ENCODE results near the gene RNF214. TPM values are rescaled to one million over a fixed set of nuclear protein-coding genes. Genes with fewer than 3 reads are reported as not detected.

RNF214 gene
- polyA plus RNA-seq, 1 donor from 2014 or later = 7.6 TPM

- Histone ChIP-seq H3K4me3 (ENCODE audit: low read length) (no peak overlapping the region), H3K36me3 (ENCODE audit: insufficient read depth, low read length) (peaks cover 3% of the 10 kb centered on the region), H3K27me3 (ENCODE audit: insufficient read depth, low read depth, low read length) (no peaks in the 10 kb centered on the region), H3F3A (ENCODE audit: insufficient read depth, low read length, poor library complexity, severe bottlenecking) (no peaks in the 10 kb centered on the region), H4K20me1 (ENCODE audit: insufficient read depth) (no peaks in the 10 kb centered on the region), H3K79me2 (replicated peaks; ENCODE audit: insufficient read depth, low read length) (no peaks in the 10 kb centered on the region), H3K4me2 (ENCODE audit: low read length) (no peak overlapping the region), H3K9ac (ENCODE audit: low read length) (no peak overlapping the region), H3K9me3 (ENCODE audit: low read length) (no peaks in the 10 kb centered on the region), H3K27ac (ENCODE audit: low read length) (no peak overlapping the region), H3K9me2 (ENCODE audit: insufficient read depth, low read length) (no peaks in the 10 kb centered on the region), H2AFZ (ENCODE audit: low read depth, low read length) (no peak overlapping the region)
- TF ChIP-seq EZH2 (IDR thresholded peaks at IDR 0.05; ENCODE audit: borderline replicate concordance, insufficient read depth, low read length, poor library complexity, severe bottlenecking) (no peak), MXI1 (conservative IDR thresholded peaks at IDR 0.05; ENCODE audit: poor library complexity, severe bottlenecking) (no peak)
- TF ChIP-seq, protein P1, sequence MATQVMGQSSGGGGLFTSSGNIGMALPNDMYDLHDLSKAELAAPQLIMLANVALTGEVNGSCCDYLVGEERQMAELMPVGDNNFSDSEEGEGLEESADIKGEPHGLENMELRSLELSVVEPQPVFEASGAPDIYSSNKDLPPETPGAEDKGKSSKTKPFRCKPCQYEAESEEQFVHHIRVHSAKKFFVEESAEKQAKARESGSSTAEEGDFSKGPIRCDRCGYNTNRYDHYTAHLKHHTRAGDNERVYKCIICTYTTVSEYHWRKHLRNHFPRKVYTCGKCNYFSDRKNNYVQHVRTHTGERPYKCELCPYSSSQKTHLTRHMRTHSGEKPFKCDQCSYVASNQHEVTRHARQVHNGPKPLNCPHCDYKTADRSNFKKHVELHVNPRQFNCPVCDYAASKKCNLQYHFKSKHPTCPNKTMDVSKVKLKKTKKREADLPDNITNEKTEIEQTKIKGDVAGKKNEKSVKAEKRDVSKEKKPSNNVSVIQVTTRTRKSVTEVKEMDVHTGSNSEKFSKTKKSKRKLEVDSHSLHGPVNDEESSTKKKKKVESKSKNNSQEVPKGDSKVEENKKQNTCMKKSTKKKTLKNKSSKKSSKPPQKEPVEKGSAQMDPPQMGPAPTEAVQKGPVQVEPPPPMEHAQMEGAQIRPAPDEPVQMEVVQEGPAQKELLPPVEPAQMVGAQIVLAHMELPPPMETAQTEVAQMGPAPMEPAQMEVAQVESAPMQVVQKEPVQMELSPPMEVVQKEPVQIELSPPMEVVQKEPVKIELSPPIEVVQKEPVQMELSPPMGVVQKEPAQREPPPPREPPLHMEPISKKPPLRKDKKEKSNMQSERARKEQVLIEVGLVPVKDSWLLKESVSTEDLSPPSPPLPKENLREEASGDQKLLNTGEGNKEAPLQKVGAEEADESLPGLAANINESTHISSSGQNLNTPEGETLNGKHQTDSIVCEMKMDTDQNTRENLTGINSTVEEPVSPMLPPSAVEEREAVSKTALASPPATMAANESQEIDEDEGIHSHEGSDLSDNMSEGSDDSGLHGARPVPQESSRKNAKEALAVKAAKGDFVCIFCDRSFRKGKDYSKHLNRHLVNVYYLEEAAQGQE (IDR thresholded peaks at IDR 0.05; ENCODE audit: borderline replicate concordance) = no peak
These were observed 54.1 kb downstream of the RNF214 start for GRCh38 chr11:117286588-117286987.

DNA sequence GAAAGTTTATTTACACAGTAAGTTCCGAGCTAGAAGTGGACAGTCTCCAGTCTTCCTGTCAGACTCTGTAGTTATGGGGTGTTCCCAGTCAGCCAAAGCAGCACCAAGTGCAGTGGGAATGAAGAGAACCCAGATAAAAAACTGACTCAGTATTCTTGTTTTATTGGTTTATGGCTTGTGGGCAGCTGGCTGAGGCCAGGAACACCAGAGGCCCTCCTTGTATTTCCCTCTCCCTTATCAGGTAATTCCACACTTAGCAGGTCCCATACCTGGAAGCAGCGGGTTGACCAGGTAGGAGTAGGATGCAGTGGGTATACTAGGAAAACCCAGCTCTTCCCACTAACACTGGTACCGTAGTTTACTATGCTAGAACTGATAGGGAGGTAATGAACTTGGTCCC lies 55.2 kb downstream of the RNF214 start:
- no peaks in the 10 kb centered on the region for H3K9me2 ChIP-seq (ENCODE audit: insufficient read depth, low read length)
- no peaks in the 10 kb centered on the region for H3K27me3 ChIP-seq (ENCODE audit: insufficient read depth, low read depth, low read length)
- no peaks in the 10 kb centered on the region for H3K79me2 ChIP-seq (replicated peaks; ENCODE audit: insufficient read depth, low read length)
- H3K36me3 ChIP-seq (ENCODE audit: insufficient read depth, low read length) = peaks cover 3% of the 10 kb centered on the region
- TF ChIP-seq MXI1 (conservative IDR thresholded peaks at IDR 0.05; ENCODE audit: poor library complexity, severe bottlenecking) (no peak), RAD21 (conservative IDR thresholded peaks at IDR 0.05) (no peak), POLR2AphosphoS5 (IDR thresholded peaks at IDR 0.05) (no peak), SMC3 (conservative IDR thresholded peaks at IDR 0.05; ENCODE audit: poor library complexity) (no peak), EZH2 (IDR thresholded peaks at IDR 0.05; ENCODE audit: borderline replicate concordance, insufficient read depth, low read length, poor library complexity, severe bottlenecking) (no peak), EP300 (conservative IDR thresholded peaks at IDR 0.05; ENCODE audit: poor library complexity, severe bottlenecking) (no peak), TAF1 (IDR thresholded peaks at IDR 0.05; ENCODE audit: low read depth) (no peak)
- TF ChIP-seq, protein P1 (IDR thresholded peaks at IDR 0.05; ENCODE audit: borderline replicate concordance) = no peak
- TF ChIP-seq, protein P2, sequence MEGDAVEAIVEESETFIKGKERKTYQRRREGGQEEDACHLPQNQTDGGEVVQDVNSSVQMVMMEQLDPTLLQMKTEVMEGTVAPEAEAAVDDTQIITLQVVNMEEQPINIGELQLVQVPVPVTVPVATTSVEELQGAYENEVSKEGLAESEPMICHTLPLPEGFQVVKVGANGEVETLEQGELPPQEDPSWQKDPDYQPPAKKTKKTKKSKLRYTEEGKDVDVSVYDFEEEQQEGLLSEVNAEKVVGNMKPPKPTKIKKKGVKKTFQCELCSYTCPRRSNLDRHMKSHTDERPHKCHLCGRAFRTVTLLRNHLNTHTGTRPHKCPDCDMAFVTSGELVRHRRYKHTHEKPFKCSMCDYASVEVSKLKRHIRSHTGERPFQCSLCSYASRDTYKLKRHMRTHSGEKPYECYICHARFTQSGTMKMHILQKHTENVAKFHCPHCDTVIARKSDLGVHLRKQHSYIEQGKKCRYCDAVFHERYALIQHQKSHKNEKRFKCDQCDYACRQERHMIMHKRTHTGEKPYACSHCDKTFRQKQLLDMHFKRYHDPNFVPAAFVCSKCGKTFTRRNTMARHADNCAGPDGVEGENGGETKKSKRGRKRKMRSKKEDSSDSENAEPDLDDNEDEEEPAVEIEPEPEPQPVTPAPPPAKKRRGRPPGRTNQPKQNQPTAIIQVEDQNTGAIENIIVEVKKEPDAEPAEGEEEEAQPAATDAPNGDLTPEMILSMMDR (IDR thresholded peaks at IDR 0.05; ENCODE audit: poor library complexity, severe bottlenecking) = no peak
- H3K27ac ChIP-seq (ENCODE audit: low read length) = no peak overlapping the region
- H4K20me1 ChIP-seq (ENCODE audit: insufficient read depth) = no peaks in the 10 kb centered on the region
- H3K4me3 ChIP-seq (ENCODE audit: low read length) = no peak overlapping the region
- H2AFZ ChIP-seq (ENCODE audit: low read depth, low read length) = no peak overlapping the region
- no peak overlapping the region for H3K9ac ChIP-seq (ENCODE audit: low read length)
- H3K9me3 ChIP-seq (ENCODE audit: low read length) = no peaks in the 10 kb centered on the region
- no peaks in the 10 kb centered on the region for H3F3A ChIP-seq (ENCODE audit: insufficient read depth, low read length, poor library complexity, severe bottlenecking)
- no peak overlapping the region for H3K4me2 ChIP-seq (ENCODE audit: low read length)
